B cell (primary cell): ENCODE results near the gene BCAR1. TPM values are rescaled to one million over a fixed set of nuclear protein-coding genes. Genes with fewer than 3 reads are reported as not detected.
A peak's percentile ranks its signal among the peaks of the same experiment; 100 is the strongest.

Source experiments
- ATAC-seq: fragments of 200-7000 bp; cut with Tn5 transposase; one replicate; pipeline ENCODE4 v1.10.0; 2021; ENCODE audit warnings: low read depth, mild to moderate bottlenecking, moderate number of reproducible peaks, moderate library complexity
- CTCF ChIA-PET: fragments of 350-600 bp; sonication (Branson Sonifier 250); formaldehyde crosslinking; loops from one replicate; lab custom pipeline; 2021; ENCODE audit warnings: antibody characterized with exemption, inconsistent platforms; lab: Charles Lee
- POLR2A ChIA-PET: fragments of 350-600 bp; sonication (Branson Sonifier 250); formaldehyde crosslinking; loops from one replicate; lab custom pipeline; 2021; ENCODE audit warnings: antibody characterized with exemption; lab: Charles Lee
- DNase-seq: peaks from one replicate; pipeline ENCODE4 v3.0.0; 2013
- H2AFZ ChIP-seq: 2 replicates; pipeline ENCODE4 v1.6.1; 2012; ENCODE audit warnings: mild to moderate bottlenecking, low read depth, low read length; ENCODE audit not compliant: insufficient read depth, poor library complexity, severe bottlenecking
- H3K27ac ChIP-seq, 2 donors: 1 replicate in 1 of 2; 2 replicates in 1 of 2; pipeline ENCODE4 v1.5.1; 2012 to 2013; ENCODE audit warnings: low read length in 2 of 2, mild to moderate bottlenecking in 2 of 2, moderate library complexity in 1 of 2
- H3K27me3 ChIP-seq, 4 experiments: fragments of 200-600 bp in 1 of 4; sonication (generic) in 1 of 4; replicated peaks in 1 of 4; 1 replicate in 2 of 4; 2 replicates in 2 of 4; pipeline versions ENCODE4 v1.6.1 to v1.7.0; 2013 to 2016; ENCODE audit warnings: low read length in 3 of 4, mild to moderate bottlenecking in 2 of 4, mixed read lengths in 1 of 4, moderate library complexity in 1 of 4; ENCODE audit not compliant: insufficient read depth in 4 of 4, control insufficient read depth in 3 of 4; ENCODE audit errors: control extremely low read depth in 1 of 4
- H3K36me3 ChIP-seq, 2 experiments: replicated peaks in 1 of 2; 1 replicate in 1 of 2; 2 replicates in 1 of 2; pipeline versions ENCODE4 v1.6.1 to v1.7.1; 2013; ENCODE audit warnings: low read length in 1 of 2; ENCODE audit not compliant: insufficient read depth in 2 of 2, control insufficient read depth in 1 of 2; ENCODE audit errors: control extremely low read depth in 1 of 2, extremely low read depth in 1 of 2
- H3K4me1 ChIP-seq, 2 donors: fragments of 200-600 bp in 1 of 2; sonication (generic) in 1 of 2; 1 replicate in 1 of 2; 2 replicates in 1 of 2; pipeline versions ENCODE4 v1.5.1 to v1.6.1; 2013 to 2017; ENCODE audit warnings: low read length in 2 of 2; ENCODE audit not compliant: control insufficient read depth in 2 of 2, insufficient read depth in 2 of 2
- H3K4me2 ChIP-seq: replicated peaks from 2 replicates; pipeline ENCODE3; 2012; ENCODE audit warnings: mild to moderate bottlenecking, low read depth, low read length; ENCODE audit not compliant: poor library complexity, severe bottlenecking
- H3K4me3 ChIP-seq, 5 experiments: fragments of 200-600 bp in 1 of 5; sonication (generic) in 1 of 5; 1 replicate in 3 of 5; 2 replicates in 2 of 5; pipeline versions ENCODE4 v1.5.1 to v1.7.0; 2011 to 2016; ENCODE audit warnings: low read length in 4 of 5, mild to moderate bottlenecking in 4 of 5, low read depth in 2 of 5, control low read depth in 1 of 5, moderate library complexity in 1 of 5; ENCODE audit not compliant: insufficient read depth in 1 of 5; ENCODE audit errors: control extremely low read depth in 1 of 5, extremely low read depth in 1 of 5
- H3K79me2 ChIP-seq: fragments of 200-600 bp; sonication (generic); one replicate; pipeline ENCODE4 v1.6.0; 2016; ENCODE audit warnings: low read length; ENCODE audit not compliant: control insufficient read depth, insufficient read depth
- H3K9ac ChIP-seq: fragments of 200-600 bp; sonication (generic); 2 replicates; pipeline ENCODE4 v1.6.1; 2017; ENCODE audit warnings: mild to moderate bottlenecking, low read length, moderate library complexity
- H3K9me3 ChIP-seq, 3 donors: one replicate each; pipeline versions ENCODE4 v1.6.1 to v1.7.1; 2013; ENCODE audit warnings: low read length in 2 of 3; ENCODE audit not compliant: control insufficient read depth in 2 of 3, insufficient read depth in 1 of 3; ENCODE audit errors: control extremely low read depth in 1 of 3
- H4K20me1 ChIP-seq: 2 replicates; pipeline ENCODE4 v1.6.0; 2012; ENCODE audit warnings: mild to moderate bottlenecking, low read length; ENCODE audit not compliant: insufficient read depth, control insufficient read depth, poor library complexity, severe bottlenecking
- H3K27ac Mint-ChIP-seq: one replicate; pipeline ENCODE4 v1.8.0; 2021; ENCODE audit warnings: mixed read lengths
- H3K27me3 Mint-ChIP-seq: one replicate; pipeline ENCODE4 v1.8.0; 2021; ENCODE audit warnings: mixed read lengths
- H3K4me1 Mint-ChIP-seq: one replicate; pipeline ENCODE4 v1.8.0; 2021; ENCODE audit warnings: mixed read lengths
- H3K4me3 Mint-ChIP-seq: one replicate; pipeline ENCODE4 v1.8.0; 2021; ENCODE audit warnings: mixed read lengths
- H3K9me3 Mint-ChIP-seq: one replicate; pipeline ENCODE4 v1.8.0; 2022; ENCODE audit warnings: mixed read lengths; ENCODE audit not compliant: insufficient read depth
- EZH2 ChIP-seq: IDR thresholded peaks from 2 replicates; pipeline ENCODE4 v1.6.1; 2012; ENCODE audit warnings: borderline replicate concordance, low read depth, mild to moderate bottlenecking, moderate library complexity, low read length; ENCODE audit not compliant: insufficient read depth, poor library complexity, severe bottlenecking
- WGBS: methylation state at CpG from one replicate; pipeline ENCODE4 v1.1.5; 2013; ENCODE audit warnings: missing lambda C conversion rate; ENCODE audit not compliant: insufficient coverage; 5-methylcytosine and 5-hydroxymethylcytosine counted together
- intact Hi-C: fragments of 100-400 bp; cut with micrococcal nuclease; formaldehyde crosslinking; loops from one replicate; pipeline ENCODE4 v1.10.0; 2022
- polyA plus RNA-seq: library from polyadenylated mRNA; depleted of rRNA; stranded (reverse); fragments of >200 nt; gene quantifications from 2 replicates; pipeline ENCODE4 v1.2.3, GENCODE V29; 2012
- total RNA-seq, 2 donors: library from RNA; stranded (reverse); fragments of 120-200 nt in 1 of 2; gene quantifications; 1 replicate in 1 of 2; 2 replicates in 1 of 2; pipeline versions ENCODE4 v1.2.3 to v1.2.4, GENCODE V29; 2013 to 2022
- TF ChIP-seq, protein P1 (sequence below): fragments of 200-600 bp; IDR thresholded peaks from one replicate; pipeline ENCODE4 v1.8.0; 2022; ENCODE audit warnings: antibody characterized with exemption, mild to moderate bottlenecking

The BCAR1 gene
- total and polyA plus RNA-seq, 2 donors (not counting 1 experiment from before 2014, with no cell fraction given) = not detected

- Mint-ChIP-seq H3K4me1 (peaks cover 11% of the 10 kb centered on the region), H3K9me3 (no peaks in the 10 kb centered on the region), H3K4me3 (no peak overlapping the region), H3K27ac (peak overlapping the region; percentile 8), H3K27me3 (peaks cover 79% of the 10 kb centered on the region)
- 77% methylated on average over 22 of the region's 25 CpGs for WGBS
- POLR2A ChIA-PET = no interaction called here
- Histone ChIP-seq H3K9ac (no peak overlapping the region), H3K27ac (no peak overlapping the region), H2AFZ (no peak overlapping the region), H3K9me3 (no peaks in the 10 kb centered on the region), H4K20me1 (no peaks in the 10 kb centered on the region), H3K36me3 (no peaks in the 10 kb centered on the region), H3K79me2 (no peaks in the 10 kb centered on the region), H3K4me2 (no peak overlapping the region), H3K4me1 (peaks cover 2 to 10% of the 10 kb centered on the region in 2 donors), H3K27me3 (peaks cover 0 to 82% (median 12%) of the 10 kb centered on the region in 4 experiments), H3K4me3 (no peak overlapping the region)
- TF ChIP-seq EZH2 = no peak
- TF ChIP-seq, protein P1, sequence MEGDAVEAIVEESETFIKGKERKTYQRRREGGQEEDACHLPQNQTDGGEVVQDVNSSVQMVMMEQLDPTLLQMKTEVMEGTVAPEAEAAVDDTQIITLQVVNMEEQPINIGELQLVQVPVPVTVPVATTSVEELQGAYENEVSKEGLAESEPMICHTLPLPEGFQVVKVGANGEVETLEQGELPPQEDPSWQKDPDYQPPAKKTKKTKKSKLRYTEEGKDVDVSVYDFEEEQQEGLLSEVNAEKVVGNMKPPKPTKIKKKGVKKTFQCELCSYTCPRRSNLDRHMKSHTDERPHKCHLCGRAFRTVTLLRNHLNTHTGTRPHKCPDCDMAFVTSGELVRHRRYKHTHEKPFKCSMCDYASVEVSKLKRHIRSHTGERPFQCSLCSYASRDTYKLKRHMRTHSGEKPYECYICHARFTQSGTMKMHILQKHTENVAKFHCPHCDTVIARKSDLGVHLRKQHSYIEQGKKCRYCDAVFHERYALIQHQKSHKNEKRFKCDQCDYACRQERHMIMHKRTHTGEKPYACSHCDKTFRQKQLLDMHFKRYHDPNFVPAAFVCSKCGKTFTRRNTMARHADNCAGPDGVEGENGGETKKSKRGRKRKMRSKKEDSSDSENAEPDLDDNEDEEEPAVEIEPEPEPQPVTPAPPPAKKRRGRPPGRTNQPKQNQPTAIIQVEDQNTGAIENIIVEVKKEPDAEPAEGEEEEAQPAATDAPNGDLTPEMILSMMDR = no peak
- CTCF ChIA-PET = interaction anchor here (1.0 kb wide), 1 partner anchor 12 kb away, joined by 3 read pairs; no protein-coding TSS in a partner anchor
- intact Hi-C loops = no loop called here
- ATAC-seq (no peak), DNase-seq (no peak)
Observed at GRCh38 chr16:75244844-75245758, 6.3 kb downstream of the BCAR1 start.

- Histone ChIP-seq H3K27ac (no peak overlapping the region), H3K4me2 (no peak overlapping the region), H2AFZ (no peak overlapping the region), H3K4me3 (no peak overlapping the region), H3K4me1 (peaks cover 0 to 10% of the 10 kb centered on the region in 2 donors), H3K9me3 (no peaks in the 10 kb centered on the region), H4K20me1 (no peaks in the 10 kb centered on the region), H3K9ac (no peak overlapping the region), H3K27me3 (peaks cover 0 to 81% (median 9%) of the 10 kb centered on the region in 4 experiments), H3K79me2 (no peaks in the 10 kb centered on the region), H3K36me3 (no peaks in the 10 kb centered on the region)
- Mint-ChIP-seq H3K4me3 (no peak overlapping the region), H3K27ac (peak overlapping the region; percentile 8), H3K9me3 (no peaks in the 10 kb centered on the region), H3K27me3 (peaks cover 77% of the 10 kb centered on the region), H3K4me1 (peaks cover 8% of the 10 kb centered on the region)
- ChIA-PET CTCF (no interaction called here), POLR2A (no interaction called here)
- DNase-seq (no peak), ATAC-seq (no peak)
- intact Hi-C loops = no loop called here
- no peak for TF ChIP-seq EZH2
- TF ChIP-seq, protein P1 = no peak
- 95% methylated on average over 6 of the region's 7 CpGs for WGBS
Observed at GRCh38 chr16:75244225-75244809, 7.1 kb downstream of the BCAR1 start.
